Endometrial microvascular endothelial cells (primary cell): ENCODE measurements around the gene UPK3BL1. TPM values are rescaled to one million over a fixed set of nuclear protein-coding genes. Genes with fewer than 3 reads are reported as not detected.
"Not testable (repeated sequence)": the region's sequence is repeated elsewhere in the genome, so short reads cannot be mapped to it uniquely, and the experiment has no call there.

Source experiments
- in situ Hi-C: cut with HindIII; loops from 2 replicates; pipeline ENCODE4 v1.10.0; 2017; ENCODE audit warnings: low sequenced_read_pairs, low pct_unique_long_range_greater_than_20kb; ENCODE audit errors: inconsistent ontology term
- total RNA-seq: library from RNA; depleted of rRNA; stranded (reverse); fragments of >200 nt; gene quantifications from one replicate; pipeline ENCODE4 v1.2.3, GENCODE V29; 2015; ENCODE audit errors: inconsistent ontology term

Gene UPK3BL1
- 38.5 TPM for total RNA-seq

DNA sequence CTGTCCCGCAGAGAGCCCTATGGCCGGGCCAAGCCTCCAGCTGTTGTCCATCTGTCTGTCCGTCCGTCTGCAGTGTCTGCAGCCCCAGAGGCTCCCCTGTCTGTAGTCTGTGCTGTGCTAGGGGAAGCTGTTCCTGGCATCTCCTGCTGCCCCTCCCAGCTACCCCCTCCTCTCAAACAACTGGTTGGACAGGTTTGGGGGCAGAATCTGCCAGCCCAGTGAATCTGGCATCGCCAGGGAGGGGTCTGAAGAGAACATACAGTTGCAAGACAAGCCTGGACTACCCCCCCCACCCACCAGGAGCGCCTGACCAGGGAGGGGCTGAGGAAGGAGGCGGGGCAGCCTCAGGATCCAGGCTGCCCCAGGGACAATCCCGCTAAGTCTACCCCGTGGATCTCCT is at the start of gene UPK3BL1:
Gene UPK3BL1 (minus strand): TSS at position 101 of the 400 bp plus-strand sequence. CDS start 50 bp downstream, at position 51.
- in situ Hi-C loops, result not testable (repeated sequence)

GRCh38 chr7:102690602-102691001 is 48.0 kb upstream of the UPK3BL1 start:
- in situ Hi-C loops, result not testable (repeated sequence)

- in situ Hi-C loops, result not testable (repeated sequence)
These were observed 47.1 kb upstream of the UPK3BL1 start for GRCh38 chr7:102689436-102690282.

DNA sequence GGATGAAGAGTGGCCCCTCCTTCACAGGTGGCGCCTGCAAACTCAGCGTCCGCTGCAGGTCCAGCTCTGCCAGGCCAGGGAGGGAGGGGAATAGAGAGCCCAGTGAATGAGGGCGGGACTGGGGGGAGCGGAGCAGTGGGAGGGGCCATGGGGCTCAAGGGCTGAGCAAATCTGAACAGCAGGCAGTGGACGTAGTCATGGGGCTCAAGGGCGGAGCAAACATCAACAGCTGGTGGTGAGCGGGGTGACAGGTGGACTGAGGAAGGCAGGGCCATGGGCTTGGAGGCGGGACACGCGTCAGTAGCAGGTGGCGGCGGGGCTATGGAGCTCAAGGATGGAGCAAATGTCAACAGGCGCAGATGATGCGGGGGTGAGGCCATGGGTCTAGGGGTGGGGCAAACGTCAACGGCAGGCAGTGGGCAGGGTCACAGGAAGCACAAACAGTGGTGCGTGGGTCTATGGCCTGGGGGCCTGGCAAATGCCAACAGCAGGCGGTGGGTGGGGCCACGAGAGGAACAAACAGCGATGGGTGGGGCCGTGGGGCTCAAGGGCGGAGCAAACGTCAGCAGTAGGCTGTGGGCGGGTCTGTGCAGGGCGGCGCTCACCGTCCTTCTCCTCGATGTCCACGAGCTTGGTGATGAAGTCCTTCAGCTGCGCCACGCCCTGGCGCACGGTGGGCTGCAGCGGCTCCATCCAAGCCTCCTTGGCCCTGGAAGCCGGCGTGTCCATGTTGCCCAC is 45.9 kb upstream of the UPK3BL1 start:
- in situ Hi-C loops, result not testable (repeated sequence)

DNA sequence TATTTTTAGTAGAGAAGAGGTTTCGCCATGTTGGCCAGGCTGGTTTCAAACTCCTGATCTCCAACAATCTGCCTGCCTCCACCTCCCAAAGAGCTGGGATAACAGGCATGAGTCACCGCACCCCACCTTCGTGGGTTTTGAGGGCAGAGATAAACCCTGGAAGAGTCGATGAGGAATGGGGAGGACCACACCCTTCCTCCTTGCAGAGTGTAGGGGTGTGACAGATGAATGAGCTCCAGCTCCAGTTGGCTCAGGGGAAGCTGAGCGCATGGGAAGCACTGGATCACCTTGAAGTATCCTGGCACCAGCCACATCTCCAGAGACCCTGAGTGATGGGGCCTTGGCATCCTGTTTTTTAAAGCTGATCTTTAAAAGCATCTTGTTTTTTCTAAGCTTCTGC is 40.0 kb upstream of the UPK3BL1 start:
- in situ Hi-C loops, result not testable (repeated sequence)

- in situ Hi-C loops, result not testable (repeated sequence)
These were observed 38.2 kb upstream of the UPK3BL1 start for GRCh38 chr7:102680780-102681179.

DNA sequence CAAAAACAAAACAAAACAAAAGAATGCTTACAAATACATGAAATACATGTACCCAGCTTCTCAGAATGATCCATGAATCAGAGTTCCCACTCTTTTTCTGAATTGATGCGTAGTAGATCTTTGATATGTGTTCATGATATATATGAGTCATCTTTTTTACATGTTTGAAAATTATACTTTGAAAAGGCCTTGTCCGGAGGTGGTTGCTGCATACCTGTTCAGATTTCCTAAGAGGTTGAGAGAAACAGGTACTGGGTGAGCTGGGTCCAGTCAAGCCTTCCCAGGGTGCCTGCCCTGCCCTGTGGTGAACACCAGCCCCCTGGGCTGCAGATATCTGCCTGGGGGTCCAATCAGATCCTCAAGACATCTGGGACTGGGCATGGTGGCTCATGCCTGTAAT is 33.0 kb upstream of the UPK3BL1 start:
- in situ Hi-C loops, result not testable (repeated sequence)

DNA sequence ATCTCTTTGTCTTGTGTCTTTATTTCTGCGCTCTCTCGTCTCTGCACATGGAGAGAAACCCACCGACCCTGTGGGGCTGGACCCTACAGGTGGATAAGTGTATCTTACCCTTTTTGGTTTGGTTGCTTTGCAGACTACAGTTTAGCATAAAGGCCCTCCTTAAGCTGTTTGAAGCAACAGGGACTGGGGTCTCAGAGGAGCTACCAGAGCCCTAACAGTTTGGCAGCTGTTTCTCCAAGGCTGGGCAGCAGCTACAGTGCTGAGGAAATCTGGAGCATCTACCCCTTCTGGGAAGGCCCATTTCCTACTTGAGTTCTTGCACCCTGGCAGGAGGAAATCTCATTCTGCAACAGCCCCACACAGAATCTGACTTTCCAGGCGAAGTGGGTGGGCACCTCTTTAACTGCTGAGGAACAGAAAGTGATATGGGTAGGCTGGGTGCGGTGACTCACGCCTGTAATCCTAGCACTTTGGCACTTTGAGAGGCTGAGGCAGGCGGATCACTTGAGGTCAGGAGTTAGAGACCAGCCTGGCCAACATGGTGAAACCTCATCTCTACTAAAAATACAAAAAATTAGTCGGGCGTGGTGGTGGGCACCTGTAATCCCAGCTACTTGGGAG is 31.0 kb upstream of the UPK3BL1 start:
- in situ Hi-C loops, result not testable (repeated sequence)

DNA sequence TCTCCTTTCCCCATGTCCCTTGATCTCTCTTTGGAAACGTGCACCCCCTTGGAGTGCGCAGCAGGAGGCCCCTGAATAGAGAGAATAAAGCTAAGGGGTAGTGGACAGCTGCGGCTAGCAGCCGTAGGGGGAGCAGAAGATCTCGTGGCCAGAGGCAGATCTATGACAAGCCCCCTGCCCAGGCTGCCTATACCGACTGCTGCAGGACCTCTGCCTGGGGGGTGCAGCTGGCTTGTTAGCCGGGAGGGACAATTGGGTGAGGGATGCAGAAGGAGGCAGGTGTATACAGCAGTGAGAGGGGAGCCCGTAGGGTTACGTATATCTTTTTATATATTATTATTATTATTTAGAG is 29.3 kb upstream of the UPK3BL1 start:
- in situ Hi-C loops, result not testable (repeated sequence)

DNA sequence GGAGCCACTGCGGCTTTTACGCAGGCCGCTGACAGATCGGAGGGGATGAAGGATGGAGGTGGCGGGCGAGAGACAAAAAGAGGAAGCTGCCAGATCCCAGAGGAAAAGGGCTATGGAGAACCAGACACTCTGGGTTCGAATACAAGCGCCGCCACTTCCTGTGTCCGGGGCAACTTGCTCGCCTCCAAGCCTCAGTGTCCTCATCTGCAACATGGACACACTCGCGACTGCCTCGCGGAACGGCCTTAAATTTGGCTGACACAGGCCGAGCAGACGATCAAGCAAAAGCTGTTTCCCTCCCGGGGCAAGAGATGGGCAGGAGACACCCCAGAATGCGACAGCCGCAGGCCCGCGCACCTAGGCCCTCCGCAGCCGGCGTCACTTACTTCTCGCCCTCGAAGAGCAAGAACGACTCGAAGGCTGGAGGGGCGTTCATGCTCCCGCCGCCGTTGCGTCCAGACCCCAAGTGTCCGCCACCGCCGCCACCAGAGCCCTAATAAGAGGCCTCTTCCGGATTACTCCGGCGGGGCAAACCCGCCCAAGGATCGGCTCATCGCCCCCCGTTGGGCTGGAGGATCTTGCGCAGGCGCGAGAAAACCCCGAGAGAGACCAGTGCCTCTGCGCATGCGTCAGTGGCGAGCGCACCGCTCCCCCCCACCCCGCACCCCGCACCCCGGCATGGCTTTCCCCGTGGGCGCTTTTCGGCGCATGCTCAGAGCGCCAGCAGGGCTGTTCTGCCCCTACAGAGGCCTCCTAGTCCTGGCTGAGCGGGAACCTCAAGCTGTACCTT is 28.8 kb upstream of the UPK3BL1 start, which contains the start of gene POLR2J2:
Gene POLR2J2 (minus strand): TSS at position 498 of the 790 bp plus-strand sequence. CDS start 62 bp downstream, at position 436.
- in situ Hi-C loops, result not testable (repeated sequence)

GRCh38 chr7:102667523-102667922 is 24.9 kb upstream of the UPK3BL1 start:
- in situ Hi-C loops, result not testable (repeated sequence)

DNA sequence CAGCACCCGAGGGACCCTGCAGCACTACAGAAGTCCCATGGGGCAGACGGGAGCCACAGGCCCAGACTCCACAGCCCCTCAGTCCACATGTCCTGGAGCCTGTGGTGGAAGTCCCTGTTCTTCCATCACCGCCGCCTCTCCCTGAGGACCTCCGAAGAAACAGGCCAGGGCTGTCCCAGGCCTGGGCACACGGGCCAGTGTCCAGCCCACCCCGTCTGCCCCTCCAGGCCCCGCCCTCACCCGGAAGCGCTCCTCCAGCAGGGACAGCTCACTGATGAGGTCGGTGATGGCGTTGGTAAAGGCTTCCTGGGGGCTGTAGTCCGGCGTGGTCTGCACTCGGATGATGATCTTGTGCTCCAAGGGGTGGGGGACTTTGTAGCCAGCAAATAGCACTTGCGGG is 24.3 kb upstream of the UPK3BL1 start:
- in situ Hi-C loops, result not testable (repeated sequence)

DNA sequence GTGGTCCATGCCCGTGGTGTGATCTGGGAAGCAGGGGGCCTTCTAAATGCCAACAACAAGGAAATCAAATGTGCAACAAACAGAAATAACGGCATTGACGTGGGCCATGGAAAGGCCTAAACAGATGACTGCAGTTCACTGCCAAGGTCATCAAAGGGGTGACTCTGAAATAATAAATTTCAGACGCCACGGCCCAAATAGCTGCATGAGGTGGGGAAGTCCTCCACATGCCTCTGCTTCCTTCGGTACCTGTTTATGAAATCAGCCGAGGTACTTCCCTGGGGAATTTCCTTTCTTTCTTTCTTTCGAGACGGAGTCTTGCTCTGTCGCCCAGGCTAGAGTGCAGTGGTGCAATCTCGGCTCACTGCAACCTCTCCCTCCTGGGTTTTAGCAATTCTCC is 22.2 kb upstream of the UPK3BL1 start:
- in situ Hi-C loops, result not testable (repeated sequence)

DNA sequence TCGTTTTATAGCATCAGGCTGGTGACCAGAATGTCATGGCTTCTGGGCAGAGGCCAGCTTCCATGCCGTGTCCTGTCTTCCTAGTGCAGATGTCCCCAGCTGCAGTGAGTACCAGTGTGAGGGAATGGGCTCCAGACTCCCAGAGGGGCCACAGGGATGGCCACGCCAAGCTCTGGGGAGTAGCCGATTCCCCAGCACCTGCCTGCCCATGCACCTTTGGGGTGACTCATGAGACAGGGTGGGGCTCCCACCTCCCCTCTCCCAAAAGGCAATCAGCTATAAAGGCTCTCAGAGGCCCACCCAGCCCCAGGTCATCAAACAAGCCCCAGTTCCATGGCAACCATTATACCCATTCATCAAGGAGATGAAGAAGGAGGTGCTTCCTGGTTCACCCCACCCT is 7.3 kb upstream of the UPK3BL1 start, which contains the start of gene SPDYE2B:
Gene SPDYE2B (plus strand): TSS at position 396 of the 400 bp plus-strand sequence. CDS start 2,030 bp downstream, outside the sequence.
- in situ Hi-C loops, result not testable (repeated sequence)

GRCh38 chr7:102647813-102648212 is 5.2 kb upstream of the UPK3BL1 start:
- in situ Hi-C loops, result not testable (repeated sequence)

GRCh38 chr7:102643404-102643803 is 813 bp upstream of the UPK3BL1 start:
- in situ Hi-C loops, result not testable (repeated sequence)

GRCh38 chr7:102638848-102639247 is 3.7 kb downstream of the UPK3BL1 start:
- in situ Hi-C loops, result not testable (repeated sequence)

GRCh38 chr7:102636956-102637355 is 5.6 kb downstream of the UPK3BL1 start:
- in situ Hi-C loops, result not testable (repeated sequence)

GRCh38 chr7:102635354-102635753 is 7.2 kb downstream of the UPK3BL1 start:
- in situ Hi-C loops, result not testable (repeated sequence)
